ENCODE results near the gene INO80B. TPM values are rescaled to one million over a fixed set of nuclear protein-coding genes. Genes with fewer than 3 reads are reported as not detected.

Gene INO80B
- total and polyA plus RNA-seq, 4 experiments from 2014 or later: 4.6 to 82.8 (median 42.0) TPM

DNA sequence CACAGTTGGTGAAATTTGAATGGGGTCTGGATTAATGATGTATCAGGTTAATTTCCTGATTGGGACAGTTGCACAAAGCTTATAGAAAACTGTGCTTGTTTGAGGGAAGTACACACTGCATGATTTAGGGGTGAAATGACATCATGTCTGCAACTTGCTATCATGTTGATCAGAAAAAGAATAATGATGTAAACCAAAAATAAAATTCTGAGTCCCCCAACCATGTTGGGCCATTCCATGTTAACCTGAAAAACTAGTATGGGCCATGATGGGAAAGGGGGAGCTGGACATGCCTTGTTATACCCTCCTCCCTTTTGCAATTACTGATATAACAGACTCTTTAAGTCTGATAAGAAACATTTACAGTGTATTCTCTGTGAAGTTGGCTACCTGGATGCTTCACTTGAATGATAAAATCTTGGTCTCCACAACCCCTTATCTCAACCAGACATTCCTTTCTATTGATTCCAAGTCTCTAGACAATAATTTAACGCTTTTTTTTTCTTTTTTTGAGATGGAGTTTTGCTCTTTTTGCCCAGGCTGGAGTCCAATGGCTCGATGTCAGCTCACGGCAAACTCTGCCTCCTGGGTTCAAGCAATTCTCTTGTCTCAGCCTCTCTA, 4.2 kb upstream of the INO80B start:
- H3K27me3 ChIP-seq (ENCODE audit: insufficient read depth, low read length): no peaks in the 10 kb centered on the region
- CTCF ChIA-PET (ENCODE audit: partially characterized antibody): interaction anchor here (1.1 kb wide), 1 partner anchor 32 kb away, joined by 3 read pairs; the partner anchor contains the start of genes CCDC142 and TTC31
- no peak for DNase-seq
- peaks cover 3 to 7% of the 10 kb centered on the region in 2 donors for H3K36me3 Mint-ChIP-seq
- intact Hi-C loops (cut with micrococcal nuclease): loop anchor here (10.0 kb wide), 1 partner anchor 526 kb away; the partner anchor contains the start of gene DGUOK
- H3K27me3 Mint-ChIP-seq: no peaks in the 10 kb centered on the region
- H3K4me1 ChIP-seq (ENCODE audit: insufficient read depth, low read length): peaks cover 29% of the 10 kb centered on the region
- H3K9me3 ChIP-seq (ENCODE audit: control insufficient read depth in 1 of 2, low read length in 2 of 2): no peaks in the 10 kb centered on the region
- peak overlapping the region in 3 of 7 donors; percentile 4 to 26 (median 15) for H3K27ac Mint-ChIP-seq
- H3K9me3 Mint-ChIP-seq: no peaks in the 10 kb centered on the region
- H3K4me1 Mint-ChIP-seq: peaks cover 23 to 28% (median 27%) of the 10 kb centered on the region in 4 donors
- POLR2A ChIA-PET (ENCODE audit: partially characterized antibody): interaction anchor here (0.7 kb wide), 2 partner anchors 25 to 32 kb away, joined by 3 to 4 read pairs; partner anchors contain the start of genes CCDC142 and TTC31
- no peak overlapping the region for H3K4me3 Mint-ChIP-seq
- H3K36me3 ChIP-seq (ENCODE audit: insufficient read depth, low read length): no peaks in the 10 kb centered on the region
- H3K4me3 ChIP-seq (ENCODE audit: low read length in 2 of 2): no peak overlapping the region
- H3K27ac ChIP-seq (ENCODE audit: low read depth, low read length): no peak overlapping the region

- no peaks in the 10 kb centered on the region for H3K9me3 ChIP-seq (ENCODE audit: control insufficient read depth in 1 of 2, low read length in 2 of 2)
- H3K4me1 Mint-ChIP-seq: peaks cover 48 to 75% (median 62%) of the 10 kb centered on the region in 4 donors
- H3K27ac Mint-ChIP-seq: peak overlapping the region; percentile 92 to 100 (median 99)
- peaks cover 53% of the 10 kb centered on the region for H3K4me1 ChIP-seq (ENCODE audit: insufficient read depth, low read length)
- H3K4me3 ChIP-seq (ENCODE audit: low read length in 2 of 2): peak overlapping the region; percentile 63 to 93
- peaks cover 3 to 19% of the 10 kb centered on the region in 2 donors for H3K36me3 Mint-ChIP-seq
- H3K4me3 Mint-ChIP-seq: peak overlapping the region; percentile 95 to 99 (median 98)
- no peak for DNase-seq
- H3K9me3 Mint-ChIP-seq: peaks cover 0 to 2% (median 0%) of the 10 kb centered on the region in 8 donors
- CTCF ChIA-PET (ENCODE audit: partially characterized antibody): interaction anchor here (0.6 to 4.6 kb wide), 8 partner anchors 10 to 132 kb away, joined by 3 to 66 read pairs (median 8); partner anchors contain the start of genes CCDC142 and TTC31
- no peaks in the 10 kb centered on the region for H3K27me3 ChIP-seq (ENCODE audit: insufficient read depth, low read length)
- H3K27me3 Mint-ChIP-seq: no peaks in the 10 kb centered on the region
- POLR2A ChIA-PET (ENCODE audit: partially characterized antibody): interaction anchor here (0.7 to 9.5 kb wide), 16 partner anchors 8 to 720 kb away, joined by 3 to 516 read pairs (median 8); partner anchors contain the start of genes AUP1, C2orf81, CCDC142 and HTRA2
- H3K36me3 ChIP-seq (ENCODE audit: insufficient read depth, low read length): peaks cover 8% of the 10 kb centered on the region
- H3K27ac ChIP-seq (ENCODE audit: low read depth, low read length): peak overlapping the region; percentile 100
- intact Hi-C loops (cut with micrococcal nuclease): loop anchor here (1.0 to 10.0 kb wide), 3 partner anchors 8 to 532 kb away; partner anchors contain the start of genes C2orf81, DGUOK, MOGS and WDR54
These were observed 2.3 kb downstream of the INO80B start for GRCh38 chr2:74457129-74457548.

- intact Hi-C loops (cut with micrococcal nuclease): loop anchor here (1.0 to 10.0 kb wide), 6 partner anchors 8 to 533 kb away; partner anchors contain the start of genes AUP1, C2orf81, DGUOK and HTRA2
- H3K4me3 ChIP-seq (ENCODE audit: low read length in 2 of 2): peak overlapping the region; percentile 70 to 93
- no peaks in the 10 kb centered on the region for H3K9me3 ChIP-seq (ENCODE audit: control insufficient read depth in 1 of 2, low read length in 2 of 2)
These were observed 2.8 kb downstream of the INO80B start for GRCh38 chr2:74457549-74458131.

GRCh38 chr2:74458132-74458937, 3.4 kb downstream of the INO80B start, which contains the start of gene WBP1:
TSS of gene WBP1 (plus strand) at chr2:74458438. CDS start at chr2:74458603, 165 bp downstream.
- H3K27ac ChIP-seq (ENCODE audit: low read depth, low read length): peak within 1 kb of the TSS; percentile 100
- Mint-ChIP-seq H3K4me3 (peak within 1 kb of the TSS; percentile 95 to 99 (median 98)), H3K9me3 (peaks cover 0 to 2% (median 0%) of the 10 kb centered on the region in 8 donors), H3K27ac (peak within 1 kb of the TSS; percentile 92 to 100 (median 99)), H3K4me1 (peaks cover 40 to 68% (median 55%) of the 10 kb centered on the region in 4 donors), H3K27me3 (no peaks in the 10 kb centered on the region), H3K36me3 (peaks cover 9 to 27% of the 10 kb centered on the region in 2 donors)
- CTCF ChIA-PET (ENCODE audit: partially characterized antibody): interaction anchor here (1.0 to 3.4 kb wide), 9 partner anchors 9 to 129 kb away, joined by 3 to 14 read pairs (median 8); partner anchors contain the start of genes CCDC142, MRPL53, PCGF1 and TTC31
- POLR2A ChIA-PET (ENCODE audit: partially characterized antibody): interaction anchor here (0.7 to 9.5 kb wide), 31 partner anchors 10 to 1224 kb away, joined by 3 to 516 read pairs (median 4); partner anchors contain the start of genes AUP1, C2orf81, CCDC142 and CCT7
- peaks cover 19% of the 10 kb centered on the region for H3K36me3 ChIP-seq (ENCODE audit: insufficient read depth, low read length)
- intact Hi-C loops (cut with micrococcal nuclease): loop anchor here (1.0 to 10.0 kb wide), 4 partner anchors 14 to 534 kb away; partner anchors contain the start of genes AUP1, DGUOK, HTRA2 and MRPL53
- DNase-seq: peak; percentile 99 to 100 (median 100)
- peaks cover 45% of the 10 kb centered on the region for H3K4me1 ChIP-seq (ENCODE audit: insufficient read depth, low read length)
- H3K27me3 ChIP-seq (ENCODE audit: insufficient read depth, low read length): no peaks in the 10 kb centered on the region
- peak within 1 kb of the TSS; percentile 70 to 93 for H3K4me3 ChIP-seq (ENCODE audit: low read length in 2 of 2)
- no peaks in the 10 kb centered on the region for H3K9me3 ChIP-seq (ENCODE audit: control insufficient read depth in 1 of 2, low read length in 2 of 2)

More at GRCh38 chr2:74457549-74458131, 2.8 kb downstream of the INO80B start:
- peaks cover 13% of the 10 kb centered on the region for H3K36me3 ChIP-seq (ENCODE audit: insufficient read depth, low read length)
- Mint-ChIP-seq H3K27me3 (no peaks in the 10 kb centered on the region), H3K9me3 (peaks cover 0 to 2% (median 0%) of the 10 kb centered on the region in 8 donors), H3K4me1 (peaks cover 44 to 70% (median 58%) of the 10 kb centered on the region in 4 donors), H3K4me3 (peak overlapping the region; percentile 93 to 99 (median 98)), H3K27ac (peak overlapping the region; percentile 92 to 100 (median 99)), H3K36me3 (peaks cover 3 to 21% of the 10 kb centered on the region in 2 donors)
- H3K27me3 ChIP-seq (ENCODE audit: insufficient read depth, low read length): no peaks in the 10 kb centered on the region
- DNase-seq: peak in 3 of 5 donors; percentile 81 to 90 (median 81)
- peak overlapping the region; percentile 100 for H3K27ac ChIP-seq (ENCODE audit: low read depth, low read length)
- H3K4me1 ChIP-seq (ENCODE audit: insufficient read depth, low read length): peaks cover 48% of the 10 kb centered on the region
- POLR2A ChIA-PET (ENCODE audit: partially characterized antibody): interaction anchor here (0.7 to 9.5 kb wide), 27 partner anchors 7 to 1224 kb away, joined by 3 to 516 read pairs (median 6); partner anchors contain the start of genes AUP1, C2orf81, CCDC142 and CCT7
- CTCF ChIA-PET (ENCODE audit: partially characterized antibody): interaction anchor here (1.2 to 4.6 kb wide), 8 partner anchors 10 to 130 kb away, joined by 3 to 66 read pairs (median 9); partner anchors contain the start of genes CCDC142, MRPL53, PCGF1 and TTC31

- H3K4me3 ChIP-seq (ENCODE audit: low read length in 2 of 2): peak overlapping the region; percentile 70 to 93
- H3K27ac Mint-ChIP-seq: peak overlapping the region; percentile 92 to 100 (median 99)
- H3K4me1 Mint-ChIP-seq: peaks cover 41 to 71% (median 57%) of the 10 kb centered on the region in 4 donors
- peak in 1 of 5 donors; percentile 54 for DNase-seq
- no peaks in the 10 kb centered on the region for H3K27me3 Mint-ChIP-seq
- H3K36me3 Mint-ChIP-seq: peaks cover 9 to 27% of the 10 kb centered on the region in 2 donors
- ChIA-PET POLR2A (ENCODE audit: partially characterized antibody) (interaction anchor here (0.7 to 9.5 kb wide), 23 partner anchors 9 to 1225 kb away, joined by 3 to 516 read pairs (median 5); partner anchors contain the start of genes AUP1, C2orf81, CCDC142 and CCT7), CTCF (ENCODE audit: partially characterized antibody) (interaction anchor here (1.0 to 3.4 kb wide), 9 partner anchors 9 to 128 kb away, joined by 3 to 14 read pairs (median 8); partner anchors contain the start of genes CCDC142, MRPL53, PCGF1 and TTC31)
- H3K27me3 ChIP-seq (ENCODE audit: insufficient read depth, low read length): no peaks in the 10 kb centered on the region
- H3K9me3 ChIP-seq (ENCODE audit: control insufficient read depth in 1 of 2, low read length in 2 of 2): no peaks in the 10 kb centered on the region
- peak overlapping the region; percentile 100 for H3K27ac ChIP-seq (ENCODE audit: low read depth, low read length)
- peak overlapping the region; percentile 93 to 99 (median 98) for H3K4me3 Mint-ChIP-seq
- intact Hi-C loops (cut with micrococcal nuclease): loop anchor here (1.0 to 10.0 kb wide), 4 partner anchors 13 to 534 kb away; partner anchors contain the start of genes AUP1, DGUOK, HTRA2 and MRPL53
- peaks cover 0 to 2% (median 0%) of the 10 kb centered on the region in 8 donors for H3K9me3 Mint-ChIP-seq
- peaks cover 19% of the 10 kb centered on the region for H3K36me3 ChIP-seq (ENCODE audit: insufficient read depth, low read length)
- peaks cover 47% of the 10 kb centered on the region for H3K4me1 ChIP-seq (ENCODE audit: insufficient read depth, low read length)
These were observed 4.1 kb downstream of the INO80B start for GRCh38 chr2:74458938-74459363.
